Cardiac muscle cell (in vitro differentiated cells and primary cell): ENCODE results near the gene NUMB. TPM values are rescaled to one million over a fixed set of nuclear protein-coding genes. Genes with fewer than 3 reads are reported as not detected.

Source experiments
- DNase-seq, 2 donors: peaks; one replicate each; pipeline versions ENCODE4 v3.0.0 to v3.0.0-alpha.2; 2010 to 2017; ENCODE audit warnings: low read depth in 1 of 2, low spot score in 1 of 2
- H3K27ac ChIP-seq: fragments of 200-600 bp; sonication (generic); 2 replicates; pipeline ENCODE4 v1.5.1; 2016
- H3K27me3 ChIP-seq: fragments of 200-600 bp; sonication (generic); 2 replicates; pipeline ENCODE4 v1.6.0; 2016; ENCODE audit warnings: control low read depth
- H3K36me3 ChIP-seq: fragments of 200-600 bp; sonication (generic); 2 replicates; pipeline ENCODE4 v1.5.1; 2016; ENCODE audit warnings: control low read depth
- H3K4me1 ChIP-seq: fragments of 200-600 bp; sonication (generic); 2 replicates; pipeline ENCODE4 v1.8.1; 2017; ENCODE audit warnings: low read depth, mild to moderate bottlenecking, mixed run types
- H3K4me3 ChIP-seq: fragments of 200-600 bp; sonication (generic); 2 replicates; pipeline ENCODE4 v1.5.1; 2016; ENCODE audit warnings: mild to moderate bottlenecking
- H3K9me3 ChIP-seq: fragments of 200-600 bp; sonication (generic); 2 replicates; pipeline ENCODE4 v1.5.1; 2017; ENCODE audit warnings: low read depth, mild to moderate bottlenecking, control low read depth
- CTCF ChIP-seq: IDR thresholded peaks from 2 replicates; pipeline ENCODE4 v1.5.1; 2012; ENCODE audit warnings: low read depth, mild to moderate bottlenecking, low read length
- polyA plus RNA-seq: library from polyadenylated mRNA; unstranded; fragments of >200 nt; fragmentation: Nextera tagmentation; extraction: Ambion mirVana; gene quantifications from 2 replicates; pipeline ENCODE4 v1.2.1, GENCODE V29; 2016
- total RNA-seq: library from RNA; depleted of rRNA; stranded (reverse); fragments of >200 nt; gene quantifications from 2 replicates; pipeline ENCODE4 v1.2.3, GENCODE V29; 2016

The NUMB gene
- total and polyA plus RNA-seq, 2 experiments from 2014 or later, result 35.6 to 68.5 TPM

GRCh38 chr14:73376585-73376984, 81.8 kb downstream of the NUMB start:
- Histone ChIP-seq H3K9me3 (no peaks in the 10 kb centered on the region), H3K4me3 (no peak overlapping the region), H3K4me1 (peaks cover 14% of the 10 kb centered on the region), H3K36me3 (no peaks in the 10 kb centered on the region), H3K27me3 (no peaks in the 10 kb centered on the region), H3K27ac (peak overlapping the region; percentile 75)
- peak in 1 of 2 donors; percentile 67 for DNase-seq
- TF ChIP-seq CTCF, result no peak

- DNase-seq, result no peak
- H3K9me3 ChIP-seq, result no peaks in the 10 kb centered on the region
- TF ChIP-seq CTCF, result no peak
These were observed 82.5 kb downstream of the NUMB start for GRCh38 chr14:73375861-73376260.

GRCh38 chr14:73374218-73374617, 84.1 kb downstream of the NUMB start:
- no peak for TF ChIP-seq CTCF
- H3K27ac ChIP-seq, result no peak overlapping the region
- H3K27me3 ChIP-seq, result no peaks in the 10 kb centered on the region
- no peak for DNase-seq
- no peaks in the 10 kb centered on the region for H3K9me3 ChIP-seq
- H3K4me1 ChIP-seq, result peaks cover 14% of the 10 kb centered on the region
- no peak overlapping the region for H3K4me3 ChIP-seq
- H3K36me3 ChIP-seq, result no peaks in the 10 kb centered on the region

More at GRCh38 chr14:73375861-73376260, 82.5 kb downstream of the NUMB start:
- H3K4me1 ChIP-seq, result peaks cover 14% of the 10 kb centered on the region
- no peak overlapping the region for H3K4me3 ChIP-seq
- H3K27me3 ChIP-seq, result no peaks in the 10 kb centered on the region
- peak overlapping the region; percentile 75 for H3K27ac ChIP-seq
- H3K36me3 ChIP-seq, result no peaks in the 10 kb centered on the region

- Histone ChIP-seq H3K4me3 (no peak overlapping the region), H3K27ac (peak overlapping the region; percentile 46), H3K27me3 (no peaks in the 10 kb centered on the region), H3K36me3 (no peaks in the 10 kb centered on the region), H3K9me3 (no peaks in the 10 kb centered on the region), H3K4me1 (peaks cover 14% of the 10 kb centered on the region)
- no peak for TF ChIP-seq CTCF
- DNase-seq, result no peak
These were observed 85.8 kb downstream of the NUMB start for GRCh38 chr14:73372529-73372928.

GRCh38 chr14:73370561-73370960, 87.8 kb downstream of the NUMB start:
- Histone ChIP-seq H3K4me3 (no peak overlapping the region), H3K4me1 (no peaks in the 10 kb centered on the region), H3K9me3 (no peaks in the 10 kb centered on the region), H3K27me3 (no peaks in the 10 kb centered on the region), H3K36me3 (no peaks in the 10 kb centered on the region), H3K27ac (no peak overlapping the region)
- no peak for TF ChIP-seq CTCF
- no peak for DNase-seq

GRCh38 chr14:73369428-73369827, 88.9 kb downstream of the NUMB start:
- TF ChIP-seq CTCF, result no peak
- no peak overlapping the region for H3K4me3 ChIP-seq
- no peaks in the 10 kb centered on the region for H3K27me3 ChIP-seq
- no peaks in the 10 kb centered on the region for H3K9me3 ChIP-seq
- no peak for DNase-seq
- no peak overlapping the region for H3K27ac ChIP-seq
- no peaks in the 10 kb centered on the region for H3K36me3 ChIP-seq
- no peaks in the 10 kb centered on the region for H3K4me1 ChIP-seq
